ENCODE measurements around the gene CLPX. TPM values are rescaled to one million over a fixed set of nuclear protein-coding genes. Genes with fewer than 3 reads are reported as not detected.
A peak's percentile ranks its signal among the peaks of the same experiment; 100 is the strongest.
"Not testable (repeated sequence)": the region's sequence is repeated elsewhere in the genome, so short reads cannot be mapped to it uniquely, and the experiment has no call there.

The CLPX gene
- total and polyA plus RNA-seq, 12 donors, result 8.5 to 67.6 (median 60.4) TPM

DNA sequence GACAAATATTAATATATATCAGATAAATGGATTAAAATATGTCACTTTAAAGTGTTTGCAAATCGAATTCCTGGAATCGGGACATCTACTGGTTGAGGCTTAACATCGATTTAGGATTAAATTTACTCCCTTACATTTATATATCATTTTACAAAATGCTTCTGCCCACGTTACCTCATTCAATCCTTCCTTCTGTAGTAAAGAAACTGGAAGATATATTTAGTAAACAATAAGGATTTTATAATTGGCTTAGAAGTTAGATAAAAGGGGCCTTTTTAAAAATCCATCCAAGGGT, 1.3 kb downstream of the CLPX start:
- intact Hi-C loops (cut with DNase I), result loop anchor here in 2 of 10 donors (2.0 to 5.0 kb wide), 2 partner anchors 121 to 152 kb away; partner anchors contain the start of gene RNU5B-1 (in 1 of the 2)
- Histone ChIP-seq H3K27ac (peak overlapping the region; percentile 83 to 99 (median 95)), H3K27me3 (no peaks in the 10 kb centered on the region), H3K4me1 (peaks cover 3 to 39% (median 31%) of the 10 kb centered on the region in 9 donors), H3K9me3 (no peaks in the 10 kb centered on the region), H3K4me3 (peak overlapping the region; percentile 78 to 99 (median 86)), H3K36me3 (peaks cover 0 to 27% (median 10%) of the 10 kb centered on the region in 9 donors)
- DNase-seq (no peak), ATAC-seq (no peak)
- TF ChIP-seq, protein P1, sequence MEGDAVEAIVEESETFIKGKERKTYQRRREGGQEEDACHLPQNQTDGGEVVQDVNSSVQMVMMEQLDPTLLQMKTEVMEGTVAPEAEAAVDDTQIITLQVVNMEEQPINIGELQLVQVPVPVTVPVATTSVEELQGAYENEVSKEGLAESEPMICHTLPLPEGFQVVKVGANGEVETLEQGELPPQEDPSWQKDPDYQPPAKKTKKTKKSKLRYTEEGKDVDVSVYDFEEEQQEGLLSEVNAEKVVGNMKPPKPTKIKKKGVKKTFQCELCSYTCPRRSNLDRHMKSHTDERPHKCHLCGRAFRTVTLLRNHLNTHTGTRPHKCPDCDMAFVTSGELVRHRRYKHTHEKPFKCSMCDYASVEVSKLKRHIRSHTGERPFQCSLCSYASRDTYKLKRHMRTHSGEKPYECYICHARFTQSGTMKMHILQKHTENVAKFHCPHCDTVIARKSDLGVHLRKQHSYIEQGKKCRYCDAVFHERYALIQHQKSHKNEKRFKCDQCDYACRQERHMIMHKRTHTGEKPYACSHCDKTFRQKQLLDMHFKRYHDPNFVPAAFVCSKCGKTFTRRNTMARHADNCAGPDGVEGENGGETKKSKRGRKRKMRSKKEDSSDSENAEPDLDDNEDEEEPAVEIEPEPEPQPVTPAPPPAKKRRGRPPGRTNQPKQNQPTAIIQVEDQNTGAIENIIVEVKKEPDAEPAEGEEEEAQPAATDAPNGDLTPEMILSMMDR (IDR thresholded peaks at IDR 0.05), result no peak
- WGBS, 2 donors, result 4 to 6% methylated on average over 4 of the region's 4 CpGs

DNA sequence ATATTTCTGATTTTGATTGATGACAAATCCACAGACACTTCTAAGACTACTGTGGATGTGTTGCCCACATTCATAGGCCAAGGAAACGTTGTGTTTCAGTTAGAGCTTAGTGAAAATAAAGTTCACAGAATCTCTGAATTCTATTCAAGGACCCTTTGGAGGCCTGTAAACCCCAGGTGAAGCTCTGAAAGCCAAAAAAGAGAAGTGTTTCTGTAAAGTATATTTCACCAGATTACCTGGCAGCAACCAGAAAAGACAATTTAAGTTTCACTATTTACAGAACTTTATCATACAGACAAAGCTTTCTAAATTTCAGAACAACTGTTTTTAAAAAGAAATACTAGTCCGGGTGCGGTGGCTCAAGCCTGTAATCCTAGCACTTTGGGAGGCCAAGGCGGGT, 2.6 kb downstream of the CLPX start:
- Histone ChIP-seq H3K4me3 (peak overlapping the region in 1 of 10 donors; percentile 99), H3K27ac (no peak overlapping the region), H3K4me1 (peaks cover 3 to 39% (median 31%) of the 10 kb centered on the region in 9 donors), H3K36me3 (peaks cover 0 to 40% (median 21%) of the 10 kb centered on the region in 9 donors), H3K9me3 (no peaks in the 10 kb centered on the region), H3K27me3 (no peaks in the 10 kb centered on the region)
- WGBS, 2 donors, result 78 to 79% methylated on average over 4 of the region's 4 CpGs
- DNase-seq (no peak), ATAC-seq (no peak)
- intact Hi-C loops (cut with DNase I), result loop anchor here in 1 of 10 donors (5.0 kb wide), 1 partner anchor 150 kb away; no protein-coding TSS in a partner anchor
- TF ChIP-seq, protein P1 (IDR thresholded peaks at IDR 0.05), result no peak

DNA sequence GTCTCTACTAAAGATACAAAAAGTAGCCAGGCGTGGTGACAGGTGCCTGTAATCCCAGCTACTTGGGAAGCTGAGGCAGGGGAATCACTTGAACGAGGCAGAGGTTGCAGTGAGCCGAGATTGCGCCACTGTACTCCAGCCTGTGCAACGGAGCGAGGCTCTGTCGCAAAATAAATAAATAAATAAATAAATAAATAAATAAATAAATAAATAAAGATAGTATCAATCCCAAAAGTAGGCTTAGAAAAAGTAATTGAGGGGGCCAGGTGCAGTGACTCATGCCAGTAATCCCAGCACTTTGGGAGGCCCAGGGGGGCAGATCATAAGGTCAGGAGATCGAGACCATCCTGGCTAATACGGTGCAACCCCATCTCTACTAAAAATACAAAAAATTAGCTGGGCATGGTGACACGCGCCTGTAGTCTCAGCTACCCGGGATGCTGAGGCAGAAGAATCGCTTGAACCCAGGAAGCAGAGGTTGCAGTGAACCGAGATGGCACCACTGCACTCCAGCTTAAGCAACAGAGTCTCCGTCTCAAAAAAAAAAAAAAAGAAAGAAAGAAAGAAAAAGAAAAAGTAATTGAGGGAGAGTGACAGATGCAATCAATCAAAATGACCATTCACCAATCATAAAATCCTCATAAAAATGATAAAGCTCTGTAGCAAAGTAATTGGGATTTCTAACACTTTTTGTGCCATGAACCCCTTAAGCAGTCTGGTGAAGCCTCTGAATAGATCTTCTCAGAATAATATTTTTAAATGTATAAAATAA, 3.4 kb downstream of the CLPX start:
- not testable (repeated sequence) for ATAC-seq, H3K27ac ChIP-seq, H3K27me3 ChIP-seq, H3K9me3 ChIP-seq, DNase-seq
- WGBS, 2 donors, result 93% methylated on average over 15 of the region's 15 CpGs
- H3K4me1 ChIP-seq, result peaks cover 3 to 39% (median 31%) of the 10 kb centered on the region in 9 donors
- peak overlapping the region in 1 of 10 donors; percentile 99 for H3K4me3 ChIP-seq
- intact Hi-C loops (cut with DNase I), result loop anchor here in 1 of 10 donors (5.0 kb wide), 1 partner anchor 149 kb away; no protein-coding TSS in a partner anchor
- H3K36me3 ChIP-seq, result peaks cover 0 to 48% (median 29%) of the 10 kb centered on the region in 9 donors

DNA sequence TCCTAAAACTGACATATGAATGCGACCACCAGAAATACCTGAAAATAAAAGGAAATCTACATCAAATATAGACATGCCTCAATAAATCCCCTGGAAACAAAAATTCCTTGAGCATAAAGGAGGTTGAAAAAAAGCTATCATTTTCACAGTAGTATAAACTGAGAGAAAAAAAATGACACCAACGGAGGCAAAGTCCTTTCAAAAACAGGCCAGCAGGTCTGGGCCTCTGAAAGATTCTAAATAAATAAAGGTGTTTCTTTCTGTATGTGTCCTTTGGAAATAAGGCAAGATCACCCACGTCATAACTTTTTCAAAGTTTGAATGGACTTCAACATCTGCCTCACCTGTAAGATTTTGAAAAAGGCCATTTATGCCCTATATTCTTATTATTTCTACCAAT, 5.0 kb downstream of the CLPX start:
- intact Hi-C loops (cut with DNase I), result loop anchor here in 1 of 10 donors (5.0 kb wide), 1 partner anchor 148 kb away; no protein-coding TSS in a partner anchor

More for the DNA sequence above, 5.0 kb downstream of the CLPX start:
- peaks cover 0 to 64% (median 38%) of the 10 kb centered on the region in 9 donors for H3K36me3 ChIP-seq
- no peak for ATAC-seq
- 93 to 95% methylated on average over 3 of the region's 3 CpGs for WGBS, 2 donors
- DNase-seq, result no peak
- no peak overlapping the region for H3K27ac ChIP-seq
- TF ChIP-seq, protein P1 (IDR thresholded peaks at IDR 0.05), result no peak
- peaks cover 3 to 33% (median 28%) of the 10 kb centered on the region in 9 donors for H3K4me1 ChIP-seq
- H3K9me3 ChIP-seq, result no peaks in the 10 kb centered on the region
- no peaks in the 10 kb centered on the region for H3K27me3 ChIP-seq
- H3K4me3 ChIP-seq, result no peak overlapping the region
